C4-2B (cell line): ENCODE data around the gene ANKRD24.
"Not testable (repeated sequence)": the region's sequence is repeated elsewhere in the genome, so short reads cannot be mapped to it uniquely, and the experiment has no call there.

Experiments
- H3K27ac ChIP-seq: fragments of 450-650 bp; 2 replicates; pipeline ENCODE4 v1.5.1; 2017
- ZFX ChIP-seq: fragments of 450-650 bp; IDR thresholded peaks from 2 replicates; pipeline ENCODE4 v1.6.1; 2017
- TF ChIP-seq, protein P1 (sequence below): fragments of 450-650 bp; conservative IDR thresholded peaks from 2 replicates; pipeline ENCODE4 v1.5.1; 2017; ENCODE audit warnings: mild to moderate bottlenecking

ANKRD24 gene

DNA sequence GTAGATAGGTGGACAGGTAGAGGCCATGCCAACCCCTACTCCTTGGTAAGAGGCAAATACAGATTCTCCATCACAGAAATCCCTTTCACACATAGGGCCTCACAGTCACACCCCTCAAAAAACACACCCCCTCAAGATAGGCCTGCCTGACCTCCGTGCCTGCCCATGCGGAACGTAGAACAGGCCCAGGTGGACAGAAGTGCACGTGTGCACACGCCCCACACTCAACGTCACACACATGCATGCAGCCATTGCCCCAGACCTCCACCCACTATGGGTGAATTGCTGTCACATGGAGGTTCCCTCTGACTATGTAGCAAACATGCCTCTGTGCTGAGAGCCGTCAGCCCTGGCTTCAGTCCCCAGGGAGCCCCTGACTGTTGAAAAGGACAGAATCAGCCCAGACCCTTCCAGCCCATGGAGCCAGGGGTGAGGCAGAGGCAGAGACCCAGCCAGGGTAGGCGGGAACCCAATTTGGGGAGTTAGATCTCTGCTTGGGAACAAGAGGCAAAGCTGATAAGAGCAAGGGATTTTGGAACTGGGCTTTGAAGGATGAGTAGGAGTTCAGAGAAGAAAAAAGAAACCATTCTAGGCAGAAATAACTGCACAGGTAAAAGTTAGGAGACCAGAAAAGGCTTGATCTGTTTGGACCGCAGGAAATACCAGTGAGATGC, 3.1 kb downstream of the ANKRD24 start:
- TF ChIP-seq, protein P1, sequence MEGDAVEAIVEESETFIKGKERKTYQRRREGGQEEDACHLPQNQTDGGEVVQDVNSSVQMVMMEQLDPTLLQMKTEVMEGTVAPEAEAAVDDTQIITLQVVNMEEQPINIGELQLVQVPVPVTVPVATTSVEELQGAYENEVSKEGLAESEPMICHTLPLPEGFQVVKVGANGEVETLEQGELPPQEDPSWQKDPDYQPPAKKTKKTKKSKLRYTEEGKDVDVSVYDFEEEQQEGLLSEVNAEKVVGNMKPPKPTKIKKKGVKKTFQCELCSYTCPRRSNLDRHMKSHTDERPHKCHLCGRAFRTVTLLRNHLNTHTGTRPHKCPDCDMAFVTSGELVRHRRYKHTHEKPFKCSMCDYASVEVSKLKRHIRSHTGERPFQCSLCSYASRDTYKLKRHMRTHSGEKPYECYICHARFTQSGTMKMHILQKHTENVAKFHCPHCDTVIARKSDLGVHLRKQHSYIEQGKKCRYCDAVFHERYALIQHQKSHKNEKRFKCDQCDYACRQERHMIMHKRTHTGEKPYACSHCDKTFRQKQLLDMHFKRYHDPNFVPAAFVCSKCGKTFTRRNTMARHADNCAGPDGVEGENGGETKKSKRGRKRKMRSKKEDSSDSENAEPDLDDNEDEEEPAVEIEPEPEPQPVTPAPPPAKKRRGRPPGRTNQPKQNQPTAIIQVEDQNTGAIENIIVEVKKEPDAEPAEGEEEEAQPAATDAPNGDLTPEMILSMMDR = no peak
- no peak for TF ChIP-seq ZFX
- H3K27ac ChIP-seq = no peak overlapping the region

GRCh38 chr19:4186087-4186993, 3.9 kb downstream of the ANKRD24 start:
- TF ChIP-seq, protein P1 = peak; percentile 93
- no peak for TF ChIP-seq ZFX
- no peak overlapping the region; the same call in 1 of the 2 replicates for H3K27ac ChIP-seq

GRCh38 chr19:4187313-4188122, 5.0 kb downstream of the ANKRD24 start:
- no peak overlapping the region for H3K27ac ChIP-seq
- TF ChIP-seq ZFX = no peak
- TF ChIP-seq, protein P1 = no peak

DNA sequence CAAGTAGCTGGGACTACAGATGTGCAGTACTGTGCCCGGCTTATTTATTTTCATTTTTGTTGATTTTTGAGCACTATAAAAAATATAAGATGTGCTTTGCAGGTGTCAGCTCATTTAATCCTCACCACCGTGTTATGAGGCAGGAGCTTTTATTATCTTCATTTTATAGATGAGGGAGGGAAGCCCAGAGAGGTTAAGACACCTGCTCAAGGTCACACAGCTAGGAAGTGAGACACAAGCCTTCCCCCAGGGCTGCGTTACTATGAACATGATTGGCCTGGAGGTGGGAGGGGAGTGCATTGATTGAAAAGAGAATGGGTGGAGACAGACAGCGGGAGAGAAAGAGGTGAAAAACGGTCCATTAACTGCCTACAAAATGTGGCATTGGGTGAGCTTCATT, 7.2 kb downstream of the ANKRD24 start:
- H3K27ac ChIP-seq = no peak overlapping the region
- TF ChIP-seq ZFX = no peak
- TF ChIP-seq, protein P1 = no peak

GRCh38 chr19:4192537-4192936, 10.0 kb downstream of the ANKRD24 start:
- not testable (repeated sequence) for H3K27ac ChIP-seq

DNA sequence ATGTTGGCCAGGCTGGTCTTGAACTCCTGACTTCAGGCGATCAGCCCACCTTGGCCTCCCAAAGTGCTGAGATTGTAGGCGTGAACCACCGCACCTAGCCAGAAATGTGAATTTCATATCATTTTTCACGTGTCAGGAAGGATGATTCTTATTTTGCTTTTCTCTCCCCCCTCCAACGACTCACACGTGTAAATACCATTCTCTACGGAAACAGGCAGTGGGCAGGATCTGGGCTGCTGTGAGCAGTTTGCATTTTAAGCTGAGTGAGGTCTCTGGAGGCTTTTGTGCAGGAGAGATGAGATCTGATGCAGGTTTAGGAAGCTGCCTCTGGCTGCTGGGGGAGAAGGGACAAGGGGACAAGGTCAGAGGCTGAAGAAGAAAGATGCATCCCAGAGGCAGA, 11.9 kb downstream of the ANKRD24 start:
- H3K27ac ChIP-seq = no peak overlapping the region
- no peak for TF ChIP-seq ZFX
- TF ChIP-seq, protein P1 = no peak

GRCh38 chr19:4196009-4196408, 13.5 kb downstream of the ANKRD24 start:
- H3K27ac ChIP-seq = no peak overlapping the region
- TF ChIP-seq ZFX = no peak
- TF ChIP-seq, protein P1 = no peak
